ENCODE measurements around the gene ATP2C1. TPM values are rescaled to one million over a fixed set of nuclear protein-coding genes. Genes with fewer than 3 reads are reported as not detected.

ATP2C1 gene
- total and polyA plus RNA-seq, 5 donors from 2014 or later: 10.5 to 83.6 (median 16.9) TPM

GRCh38 chr3:130991126-130991525, 97.2 kb downstream of the ATP2C1 start:
- no peaks in the 10 kb centered on the region for H3K27me3 ChIP-seq (ENCODE audit: control insufficient read depth, insufficient read depth, low read length)
- no peak for DNase-seq
- no peak overlapping the region for H3K27ac ChIP-seq (ENCODE audit: insufficient read depth, low read length, poor library complexity, severe bottlenecking)
- peaks cover 24% of the 10 kb centered on the region for H3K36me3 Mint-ChIP-seq
- H3K4me1 Mint-ChIP-seq: peaks cover 0 to 4% (median 2%) of the 10 kb centered on the region in 4 donors
- H3K4me1 ChIP-seq (ENCODE audit: control insufficient read depth, insufficient read depth, low read length, poor library complexity, severe bottlenecking): no peaks in the 10 kb centered on the region
- H3K27me3 Mint-ChIP-seq: no peaks in the 10 kb centered on the region
- H3K4me3 Mint-ChIP-seq: no peak overlapping the region
- H3K4me3 ChIP-seq (ENCODE audit: low read depth, low read length): no peak overlapping the region
- no peaks in the 10 kb centered on the region for H3K9me3 Mint-ChIP-seq
- no peaks in the 10 kb centered on the region for H3K9me3 ChIP-seq (ENCODE audit: control insufficient read depth in 2 of 2, low read length in 2 of 2)
- no peak for ATAC-seq (ENCODE audit: low read depth in 2 of 2)
- H3K27ac Mint-ChIP-seq: no peak overlapping the region
- H3K36me3 ChIP-seq (ENCODE audit: control insufficient read depth, insufficient read depth, low read length): peaks cover 32% of the 10 kb centered on the region

- peaks cover 25% of the 10 kb centered on the region for H3K36me3 Mint-ChIP-seq
- no peak for ATAC-seq (ENCODE audit: low read depth in 2 of 2)
- no peak overlapping the region for H3K27ac Mint-ChIP-seq
- Histone ChIP-seq H3K36me3 (ENCODE audit: control insufficient read depth, insufficient read depth, low read length) (peaks cover 39% of the 10 kb centered on the region), H3K27me3 (ENCODE audit: control insufficient read depth, insufficient read depth, low read length) (no peaks in the 10 kb centered on the region), H3K9me3 (ENCODE audit: control insufficient read depth in 2 of 2, low read length in 2 of 2) (no peaks in the 10 kb centered on the region), H3K4me1 (ENCODE audit: control insufficient read depth, insufficient read depth, low read length, poor library complexity, severe bottlenecking) (no peaks in the 10 kb centered on the region), H3K27ac (ENCODE audit: insufficient read depth, low read length, poor library complexity, severe bottlenecking) (no peak overlapping the region), H3K4me3 (ENCODE audit: low read depth, low read length) (no peak overlapping the region)
- peaks cover 0 to 8% (median 2%) of the 10 kb centered on the region in 4 donors for H3K4me1 Mint-ChIP-seq
- H3K9me3 Mint-ChIP-seq: no peaks in the 10 kb centered on the region
- DNase-seq: no peak
- H3K27me3 Mint-ChIP-seq: no peaks in the 10 kb centered on the region
- no peak overlapping the region for H3K4me3 Mint-ChIP-seq
Observed at GRCh38 chr3:130992344-130992743, 98.5 kb downstream of the ATP2C1 start.

DNA sequence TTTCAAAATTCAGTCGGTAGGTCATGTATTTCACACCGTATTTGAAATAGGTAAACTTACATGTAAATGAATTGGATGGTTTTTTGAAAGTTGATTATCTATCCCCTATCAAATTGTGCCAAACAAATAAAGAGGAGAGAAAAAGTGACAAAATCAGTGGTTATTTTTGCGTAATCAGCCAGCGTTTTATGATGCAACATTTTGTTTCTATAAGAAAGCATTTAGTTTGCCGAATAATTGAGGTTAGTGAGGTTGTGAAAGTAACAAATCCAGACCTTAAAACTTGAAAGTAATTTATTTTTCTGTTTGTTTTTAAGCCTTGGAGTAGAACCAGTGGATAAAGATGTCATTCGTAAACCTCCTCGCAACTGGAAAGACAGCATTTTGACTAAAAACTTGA, 103.4 kb downstream of the ATP2C1 start:
- Mint-ChIP-seq H3K9me3 (no peaks in the 10 kb centered on the region), H3K36me3 (peaks cover 29% of the 10 kb centered on the region), H3K27ac (no peak overlapping the region), H3K27me3 (no peaks in the 10 kb centered on the region), H3K4me3 (no peak overlapping the region), H3K4me1 (peaks cover 0 to 9% (median 4%) of the 10 kb centered on the region in 4 donors)
- Histone ChIP-seq H3K4me1 (ENCODE audit: control insufficient read depth, insufficient read depth, low read length, poor library complexity, severe bottlenecking) (no peaks in the 10 kb centered on the region), H3K27me3 (ENCODE audit: control insufficient read depth, insufficient read depth, low read length) (no peaks in the 10 kb centered on the region), H3K27ac (ENCODE audit: insufficient read depth, low read length, poor library complexity, severe bottlenecking) (no peak overlapping the region), H3K9me3 (ENCODE audit: control insufficient read depth in 2 of 2, low read length in 2 of 2) (no peaks in the 10 kb centered on the region), H3K4me3 (ENCODE audit: low read depth, low read length) (no peak overlapping the region), H3K36me3 (ENCODE audit: control insufficient read depth, insufficient read depth, low read length) (peaks cover 50% of the 10 kb centered on the region)
- no peak for DNase-seq
- no peak for ATAC-seq (ENCODE audit: low read depth in 2 of 2)

DNA sequence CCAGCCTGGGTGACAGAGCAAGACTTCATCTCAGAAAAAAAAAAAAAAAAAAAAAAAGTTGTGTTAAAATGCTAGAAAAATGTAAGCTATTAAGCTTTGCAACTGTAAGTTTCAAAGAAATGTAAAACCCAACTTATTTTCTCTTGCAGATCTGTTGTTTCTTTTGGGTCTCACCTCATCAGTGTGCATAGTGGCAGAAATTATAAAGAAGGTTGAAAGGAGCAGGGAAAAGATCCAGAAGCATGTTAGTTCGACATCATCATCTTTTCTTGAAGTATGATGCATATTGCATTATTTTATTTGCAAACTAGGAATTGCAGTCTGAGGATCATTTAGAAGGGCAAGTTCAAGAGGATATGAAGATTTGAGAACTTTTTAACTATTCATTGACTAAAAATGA, 107.2 kb downstream of the ATP2C1 start:
- Mint-ChIP-seq H3K4me1 (peaks cover 0 to 12% (median 6%) of the 10 kb centered on the region in 4 donors), H3K9me3 (no peaks in the 10 kb centered on the region), H3K27me3 (no peaks in the 10 kb centered on the region), H3K4me3 (no peak overlapping the region), H3K27ac (no peak overlapping the region), H3K36me3 (peaks cover 33% of the 10 kb centered on the region)
- Histone ChIP-seq H3K36me3 (ENCODE audit: control insufficient read depth, insufficient read depth, low read length) (peaks cover 48% of the 10 kb centered on the region), H3K27ac (ENCODE audit: insufficient read depth, low read length, poor library complexity, severe bottlenecking) (no peak overlapping the region), H3K4me1 (ENCODE audit: control insufficient read depth, insufficient read depth, low read length, poor library complexity, severe bottlenecking) (no peaks in the 10 kb centered on the region), H3K27me3 (ENCODE audit: control insufficient read depth, insufficient read depth, low read length) (no peaks in the 10 kb centered on the region), H3K4me3 (ENCODE audit: low read depth, low read length) (no peak overlapping the region), H3K9me3 (ENCODE audit: control insufficient read depth in 2 of 2, low read length in 2 of 2) (no peaks in the 10 kb centered on the region)
- DNase-seq (no peak), ATAC-seq (ENCODE audit: low read depth in 2 of 2) (no peak)

- Histone ChIP-seq H3K4me1 (ENCODE audit: control insufficient read depth, insufficient read depth, low read length, poor library complexity, severe bottlenecking) (no peaks in the 10 kb centered on the region), H3K4me3 (ENCODE audit: low read depth, low read length) (no peak overlapping the region), H3K9me3 (ENCODE audit: control insufficient read depth in 2 of 2, low read length in 2 of 2) (no peaks in the 10 kb centered on the region), H3K36me3 (ENCODE audit: control insufficient read depth, insufficient read depth, low read length) (peaks cover 32% of the 10 kb centered on the region), H3K27me3 (ENCODE audit: control insufficient read depth, insufficient read depth, low read length) (no peaks in the 10 kb centered on the region), H3K27ac (ENCODE audit: insufficient read depth, low read length, poor library complexity, severe bottlenecking) (no peak overlapping the region)
- Mint-ChIP-seq H3K36me3 (peaks cover 32% of the 10 kb centered on the region), H3K27me3 (no peaks in the 10 kb centered on the region), H3K27ac (peak overlapping the region in 2 of 3 donors; percentile 4 to 11), H3K4me3 (no peak overlapping the region), H3K4me1 (peaks cover 0 to 19% (median 6%) of the 10 kb centered on the region in 4 donors), H3K9me3 (no peaks in the 10 kb centered on the region)
- ATAC-seq (ENCODE audit: low read depth in 2 of 2) (no peak), DNase-seq (no peak)
Observed at GRCh38 chr3:131004603-131005002, 110.7 kb downstream of the ATP2C1 start.

- no peak for DNase-seq
- Mint-ChIP-seq H3K27ac (peak overlapping the region in 1 of 3 donors; percentile 68), H3K4me1 (peaks cover 0 to 13% (median 6%) of the 10 kb centered on the region in 4 donors), H3K36me3 (peaks cover 31% of the 10 kb centered on the region), H3K9me3 (no peaks in the 10 kb centered on the region), H3K27me3 (no peaks in the 10 kb centered on the region), H3K4me3 (no peak overlapping the region)
- Histone ChIP-seq H3K27ac (ENCODE audit: insufficient read depth, low read length, poor library complexity, severe bottlenecking) (no peak overlapping the region), H3K9me3 (ENCODE audit: control insufficient read depth in 2 of 2, low read length in 2 of 2) (no peaks in the 10 kb centered on the region), H3K27me3 (ENCODE audit: control insufficient read depth, insufficient read depth, low read length) (no peaks in the 10 kb centered on the region), H3K36me3 (ENCODE audit: control insufficient read depth, insufficient read depth, low read length) (peaks cover 33% of the 10 kb centered on the region), H3K4me3 (ENCODE audit: low read depth, low read length) (no peak overlapping the region), H3K4me1 (ENCODE audit: control insufficient read depth, insufficient read depth, low read length, poor library complexity, severe bottlenecking) (no peaks in the 10 kb centered on the region)
- no peak for ATAC-seq (ENCODE audit: low read depth in 2 of 2)
Observed at GRCh38 chr3:131007256-131007655, 113.4 kb downstream of the ATP2C1 start.

DNA sequence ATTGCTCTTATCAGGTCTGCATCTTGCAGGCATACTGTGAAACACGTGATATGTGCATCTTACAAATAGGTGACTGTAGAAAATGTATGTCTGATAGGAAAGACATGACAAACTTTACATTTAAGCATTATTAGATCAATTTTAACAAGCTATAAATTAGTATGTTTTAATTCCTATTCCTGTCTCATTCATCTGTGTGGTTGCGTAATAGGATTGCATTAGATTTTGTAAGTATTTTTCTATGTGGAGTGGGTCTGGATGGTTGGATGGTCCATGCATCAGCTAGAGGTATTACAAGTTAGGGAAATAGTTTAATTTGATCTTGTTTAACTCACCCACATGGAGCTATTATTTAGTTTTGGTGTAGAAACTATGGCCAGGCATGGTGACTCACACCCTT, 113.9 kb downstream of the ATP2C1 start:
- H3K27ac Mint-ChIP-seq: peak overlapping the region in 2 of 3 donors; percentile 8 to 24
- H3K36me3 Mint-ChIP-seq: peaks cover 36% of the 10 kb centered on the region
- Histone ChIP-seq H3K9me3 (ENCODE audit: control insufficient read depth in 2 of 2, low read length in 2 of 2) (no peaks in the 10 kb centered on the region), H3K36me3 (ENCODE audit: control insufficient read depth, insufficient read depth, low read length) (peaks cover 33% of the 10 kb centered on the region), H3K4me1 (ENCODE audit: control insufficient read depth, insufficient read depth, low read length, poor library complexity, severe bottlenecking) (no peaks in the 10 kb centered on the region), H3K27ac (ENCODE audit: insufficient read depth, low read length, poor library complexity, severe bottlenecking) (no peak overlapping the region), H3K27me3 (ENCODE audit: control insufficient read depth, insufficient read depth, low read length) (no peaks in the 10 kb centered on the region), H3K4me3 (ENCODE audit: low read depth, low read length) (no peak overlapping the region)
- no peak overlapping the region for H3K4me3 Mint-ChIP-seq
- H3K27me3 Mint-ChIP-seq: no peaks in the 10 kb centered on the region
- DNase-seq: no peak
- peaks cover 3 to 13% (median 6%) of the 10 kb centered on the region in 4 donors for H3K4me1 Mint-ChIP-seq
- ATAC-seq (ENCODE audit: low read depth in 2 of 2): no peak
- H3K9me3 Mint-ChIP-seq: no peaks in the 10 kb centered on the region

- ATAC-seq (ENCODE audit: low read depth in 2 of 2) (no peak), DNase-seq (no peak)
- no peaks in the 10 kb centered on the region for H3K4me1 ChIP-seq (ENCODE audit: control insufficient read depth, insufficient read depth, low read length, poor library complexity, severe bottlenecking)
- H3K27me3 ChIP-seq (ENCODE audit: control insufficient read depth, insufficient read depth, low read length): no peaks in the 10 kb centered on the region
- no peaks in the 10 kb centered on the region for H3K9me3 ChIP-seq (ENCODE audit: control insufficient read depth in 2 of 2, low read length in 2 of 2)
- peak overlapping the region; percentile 5 to 24 (median 8) for H3K27ac Mint-ChIP-seq
- peaks cover 4 to 13% (median 8%) of the 10 kb centered on the region in 4 donors for H3K4me1 Mint-ChIP-seq
- peaks cover 41% of the 10 kb centered on the region for H3K36me3 Mint-ChIP-seq
- H3K27ac ChIP-seq (ENCODE audit: insufficient read depth, low read length, poor library complexity, severe bottlenecking): no peak overlapping the region
- H3K27me3 Mint-ChIP-seq: no peaks in the 10 kb centered on the region
- no peak overlapping the region for H3K4me3 Mint-ChIP-seq
- peaks cover 37% of the 10 kb centered on the region for H3K36me3 ChIP-seq (ENCODE audit: control insufficient read depth, insufficient read depth, low read length)
- H3K4me3 ChIP-seq (ENCODE audit: low read depth, low read length): no peak overlapping the region
- H3K9me3 Mint-ChIP-seq: no peaks in the 10 kb centered on the region
Observed at GRCh38 chr3:131008326-131008725, 114.4 kb downstream of the ATP2C1 start.
